Vagina (tissue), 2 donors: ENCODE results near the gene CHI3L1.

Source experiments
- CTCF ChIP-seq, 3 experiments: fragments of 450-650 bp in 2 of 3; fragments of 200-600 bp in 1 of 3; sonication (generic) in 1 of 3; IDR thresholded peaks; one replicate each; pipeline ENCODE4 v1.5.1; 2017 to 2019; ENCODE audit warnings: antibody characterized with exemption in 3 of 3, mild to moderate bottlenecking in 2 of 3, moderate library complexity in 2 of 3
- POLR2AphosphoS5 ChIP-seq, 2 donors: sonication (generic); formaldehyde crosslinking; IDR thresholded peaks; one replicate each; pipeline ENCODE4 v1.9.0; 2017; ENCODE audit warnings: antibody characterized with exemption in 2 of 2, mild to moderate bottlenecking in 2 of 2, low read depth in 1 of 2; ENCODE audit not compliant: insufficient read depth in 1 of 2

- TF ChIP-seq CTCF (IDR thresholded peaks at IDR 0.05): no peak
- TF ChIP-seq POLR2AphosphoS5 (IDR thresholded peaks at IDR 0.05; ENCODE audit: insufficient read depth in 1 of 2, low read depth in 1 of 2): no peak
Measured at GRCh38 chr1:203217139-203217655, 30.7 kb upstream of the CHI3L1 start.
